Measurements from ENCODE around the gene CD180.

DNA sequence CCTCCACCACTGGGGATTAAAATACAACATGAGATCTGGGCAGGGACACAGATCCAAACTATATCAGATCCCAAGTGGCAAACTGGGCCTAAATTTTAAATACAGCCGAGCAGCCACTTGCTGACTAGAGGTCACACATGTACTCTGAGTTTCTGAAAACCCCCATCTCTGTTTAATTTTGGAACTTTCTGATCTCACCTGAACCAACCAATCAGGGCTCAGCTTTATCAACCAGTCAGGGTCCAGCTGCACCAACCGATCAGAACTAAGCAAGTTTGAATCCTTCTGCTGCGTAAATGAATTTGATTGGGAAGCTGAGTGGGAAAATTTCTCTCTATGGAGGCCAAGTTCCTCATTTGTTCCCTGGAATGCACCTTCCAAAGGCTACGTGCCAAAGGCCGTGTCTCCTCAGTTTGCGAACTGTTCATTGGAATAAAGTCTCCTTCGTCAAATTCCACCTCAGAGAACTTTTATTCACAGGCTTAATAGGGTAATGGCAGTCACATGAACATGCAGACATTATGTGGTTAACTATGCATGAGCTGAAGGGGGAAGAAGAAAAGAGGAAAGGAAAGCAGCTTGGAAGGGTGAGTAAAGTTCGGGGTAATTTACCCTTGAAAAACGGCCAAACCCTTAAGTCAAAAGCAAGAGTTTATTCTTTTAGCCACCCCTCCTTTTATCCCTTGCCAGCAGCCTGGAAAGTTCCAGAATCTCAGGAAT is 3.7 kb downstream of the CD180 start:
- TF ChIP-seq, protein P1, sequence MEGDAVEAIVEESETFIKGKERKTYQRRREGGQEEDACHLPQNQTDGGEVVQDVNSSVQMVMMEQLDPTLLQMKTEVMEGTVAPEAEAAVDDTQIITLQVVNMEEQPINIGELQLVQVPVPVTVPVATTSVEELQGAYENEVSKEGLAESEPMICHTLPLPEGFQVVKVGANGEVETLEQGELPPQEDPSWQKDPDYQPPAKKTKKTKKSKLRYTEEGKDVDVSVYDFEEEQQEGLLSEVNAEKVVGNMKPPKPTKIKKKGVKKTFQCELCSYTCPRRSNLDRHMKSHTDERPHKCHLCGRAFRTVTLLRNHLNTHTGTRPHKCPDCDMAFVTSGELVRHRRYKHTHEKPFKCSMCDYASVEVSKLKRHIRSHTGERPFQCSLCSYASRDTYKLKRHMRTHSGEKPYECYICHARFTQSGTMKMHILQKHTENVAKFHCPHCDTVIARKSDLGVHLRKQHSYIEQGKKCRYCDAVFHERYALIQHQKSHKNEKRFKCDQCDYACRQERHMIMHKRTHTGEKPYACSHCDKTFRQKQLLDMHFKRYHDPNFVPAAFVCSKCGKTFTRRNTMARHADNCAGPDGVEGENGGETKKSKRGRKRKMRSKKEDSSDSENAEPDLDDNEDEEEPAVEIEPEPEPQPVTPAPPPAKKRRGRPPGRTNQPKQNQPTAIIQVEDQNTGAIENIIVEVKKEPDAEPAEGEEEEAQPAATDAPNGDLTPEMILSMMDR (IDR thresholded peaks at IDR 0.05): no peak
- TF ChIP-seq POLR2A (IDR thresholded peaks at IDR 0.05): no peak
